ENCODE data around the gene GPN1.

The GPN1 gene

GRCh38 chr2:27653397-27653796 lies 24.5 kb downstream of the GPN1 start:
- Histone ChIP-seq H3K4me2 (ENCODE audit: low read depth, low read length, poor library complexity, severe bottlenecking) (no peak overlapping the region), H4K20me1 (ENCODE audit: low read depth, low read length) (no peaks in the 10 kb centered on the region), H3F3A (ENCODE audit: insufficient read depth) (no peaks in the 10 kb centered on the region), H3K9ac (ENCODE audit: low read length) (no peak overlapping the region), H3K9me3 (ENCODE audit: insufficient read depth, low read length) (no peaks in the 10 kb centered on the region), H3K27ac (ENCODE audit: low read depth, low read length) (no peak overlapping the region), H3K36me3 (ENCODE audit: low read length) (peaks cover 11% of the 10 kb centered on the region; the same call in 1 of the 2 replicates), H2AFZ (ENCODE audit: low read depth, low read length, severe bottlenecking) (no peak overlapping the region), H3K9me2 (replicated peaks; ENCODE audit: insufficient read depth, low read length) (no peaks in the 10 kb centered on the region), H3K27me3 (ENCODE audit: low read length) (no peaks in the 10 kb centered on the region), H3K4me3 (ENCODE audit: insufficient read depth, low read length, poor library complexity, severe bottlenecking) (no peak overlapping the region), H3K79me2 (ENCODE audit: insufficient read depth, low read length) (no peaks in the 10 kb centered on the region)
- TF ChIP-seq EZH2phosphoT487 (conservative IDR thresholded peaks at IDR 0.05; ENCODE audit: low read length): no peak
- no peak for TF ChIP-seq CTCF (IDR thresholded peaks at IDR 0.05; ENCODE audit: insufficient read depth, low read length, poor library complexity, severe bottlenecking)

- Histone ChIP-seq H3F3A (ENCODE audit: insufficient read depth) (0 out of 2 replicates have a peak, but pooled peaks cover 3% of the 10 kb centered on the region), H4K20me1 (ENCODE audit: low read depth, low read length) (no peaks in the 10 kb centered on the region), H3K79me2 (ENCODE audit: insufficient read depth, low read length) (no peaks in the 10 kb centered on the region; the same call in 1 of the 2 replicates), H2AFZ (ENCODE audit: low read depth, low read length, severe bottlenecking) (no peak overlapping the region), H3K9me2 (replicated peaks; ENCODE audit: insufficient read depth, low read length) (no peaks in the 10 kb centered on the region), H3K4me3 (ENCODE audit: insufficient read depth, low read length, poor library complexity, severe bottlenecking) (no peak overlapping the region), H3K36me3 (ENCODE audit: low read length) (peaks cover 14% of the 10 kb centered on the region; the same call in 1 of the 2 replicates), H3K27me3 (ENCODE audit: low read length) (no peaks in the 10 kb centered on the region), H3K27ac (ENCODE audit: low read depth, low read length) (no peak overlapping the region), H3K9ac (ENCODE audit: low read length) (no peak overlapping the region), H3K9me3 (ENCODE audit: insufficient read depth, low read length) (no peaks in the 10 kb centered on the region), H3K4me2 (ENCODE audit: low read depth, low read length, poor library complexity, severe bottlenecking) (no peak overlapping the region)
- no peak for TF ChIP-seq EZH2phosphoT487 (conservative IDR thresholded peaks at IDR 0.05; ENCODE audit: low read length)
- TF ChIP-seq CTCF (IDR thresholded peaks at IDR 0.05; ENCODE audit: insufficient read depth, low read length, poor library complexity, severe bottlenecking): no peak
Observed at GRCh38 chr2:27655155-27655951, 26.5 kb downstream of the GPN1 start.

GRCh38 chr2:27661371-27661770 lies 32.5 kb downstream of the GPN1 start:
- no peaks in the 10 kb centered on the region for H3K9me2 ChIP-seq (replicated peaks; ENCODE audit: insufficient read depth, low read length)
- H3K36me3 ChIP-seq (ENCODE audit: low read length): peaks cover 17% of the 10 kb centered on the region; the same call in 1 of the 2 replicates
- 0 out of 2 replicates have a peak, but pooled peaks cover 3% of the 10 kb centered on the region for H3F3A ChIP-seq (ENCODE audit: insufficient read depth)
- H4K20me1 ChIP-seq (ENCODE audit: low read depth, low read length): no peaks in the 10 kb centered on the region
- peaks cover 35% of the 10 kb centered on the region for H3K79me2 ChIP-seq (ENCODE audit: insufficient read depth, low read length)
- H3K9ac ChIP-seq (ENCODE audit: low read length): no peak overlapping the region
- H3K27me3 ChIP-seq (ENCODE audit: low read length): no peaks in the 10 kb centered on the region
- no peaks in the 10 kb centered on the region for H3K9me3 ChIP-seq (ENCODE audit: insufficient read depth, low read length)
- no peak overlapping the region for H2AFZ ChIP-seq (ENCODE audit: low read depth, low read length, severe bottlenecking)
- no peak for TF ChIP-seq CTCF (IDR thresholded peaks at IDR 0.05; ENCODE audit: insufficient read depth, low read length, poor library complexity, severe bottlenecking)
- TF ChIP-seq EZH2phosphoT487 (conservative IDR thresholded peaks at IDR 0.05; ENCODE audit: low read length): no peak
- no peak overlapping the region for H3K4me3 ChIP-seq (ENCODE audit: insufficient read depth, low read length, poor library complexity, severe bottlenecking)
- H3K27ac ChIP-seq (ENCODE audit: low read depth, low read length): no peak overlapping the region
- H3K4me2 ChIP-seq (ENCODE audit: low read depth, low read length, poor library complexity, severe bottlenecking): no peak overlapping the region
